Gastroesophageal sphincter (tissue), 4 donors: ENCODE data around the gene GADD45G. TPM values are rescaled to one million over a fixed set of nuclear protein-coding genes. Genes with fewer than 3 reads are reported as not detected.

Experiments used
- ATAC-seq: fragments of 150-250 bp; one replicate; pipeline ENCODE4 v1.9.1; 2016; ENCODE audit warnings: mild to moderate bottlenecking, moderate library complexity
- H3K27ac ChIP-seq, 4 donors: fragments of 200-600 bp; sonication (generic) in 3 of 4; 1 replicate in 3 of 4; 2 replicates in 1 of 4; pipeline ENCODE4 v1.5.1; 2016 to 2019
- H3K27me3 ChIP-seq: fragments of 200-600 bp; sonication (generic); one replicate; pipeline ENCODE4 v1.5.1; 2019
- H3K36me3 ChIP-seq, 2 donors: fragments of 200-600 bp; sonication (generic); one replicate each; pipeline ENCODE4 v1.5.1; 2019; ENCODE audit warnings: control low read depth in 1 of 2
- H3K4me1 ChIP-seq, 3 donors: fragments of 200-600 bp; sonication (generic); 1 replicate in 2 of 3; 2 replicates in 1 of 3; pipeline ENCODE4 v1.5.1; 2016 to 2019; ENCODE audit warnings: control low read depth in 2 of 3
- H3K4me3 ChIP-seq, 2 donors: fragments of 200-600 bp; sonication (generic); one replicate each; pipeline ENCODE4 v1.5.1; 2019; ENCODE audit warnings: mild to moderate bottlenecking in 1 of 2, moderate library complexity in 1 of 2
- H3K9me3 ChIP-seq, 3 donors: fragments of 200-600 bp; sonication (generic); one replicate each; pipeline ENCODE4 v1.5.1; 2017 to 2019; ENCODE audit warnings: control low read depth in 2 of 3
- EP300 ChIP-seq: sonication (generic); formaldehyde crosslinking; IDR thresholded peaks from one replicate; pipeline ENCODE4 v1.6.1; 2017; ENCODE audit warnings: antibody characterized with exemption, mild to moderate bottlenecking
- POLR2A ChIP-seq, 2 donors: fragments of 450-650 bp; IDR thresholded peaks; one replicate each; pipeline ENCODE4 v1.6.1; 2017; ENCODE audit warnings: antibody characterized with exemption in 2 of 2, mild to moderate bottlenecking in 2 of 2, moderate library complexity in 1 of 2
- POLR2AphosphoS5 ChIP-seq: sonication (generic); formaldehyde crosslinking; IDR thresholded peaks from one replicate; pipeline ENCODE4 v1.6.1; 2017; ENCODE audit warnings: antibody characterized with exemption
- WGBS, 2 donors: methylation state at CpG; one replicate each; pipeline ENCODE4 v1.1.5; 2018; ENCODE audit warnings: low coverage in 1 of 2; 5-methylcytosine and 5-hydroxymethylcytosine counted together
- total RNA-seq, 4 donors: library from RNA; depleted of rRNA; stranded (reverse); fragments of >200 nt; gene quantifications; one replicate each; pipeline ENCODE4 v1.1.0, GENCODE V29; 2016
- TF ChIP-seq, protein P1 (sequence below), 4 experiments: fragments of 200-600 bp in 2 of 4; fragments of 450-650 bp in 2 of 4; sonication (generic) in 1 of 4; IDR thresholded peaks; one replicate each; pipeline ENCODE4 v1.5.1; 2017 to 2019; ENCODE audit warnings: antibody characterized with exemption in 4 of 4, mild to moderate bottlenecking in 2 of 4, moderate library complexity in 2 of 4

Gene GADD45G
- total RNA-seq, 4 donors from 2014 or later, result 63.5 to 150 (median 91.8) TPM

DNA sequence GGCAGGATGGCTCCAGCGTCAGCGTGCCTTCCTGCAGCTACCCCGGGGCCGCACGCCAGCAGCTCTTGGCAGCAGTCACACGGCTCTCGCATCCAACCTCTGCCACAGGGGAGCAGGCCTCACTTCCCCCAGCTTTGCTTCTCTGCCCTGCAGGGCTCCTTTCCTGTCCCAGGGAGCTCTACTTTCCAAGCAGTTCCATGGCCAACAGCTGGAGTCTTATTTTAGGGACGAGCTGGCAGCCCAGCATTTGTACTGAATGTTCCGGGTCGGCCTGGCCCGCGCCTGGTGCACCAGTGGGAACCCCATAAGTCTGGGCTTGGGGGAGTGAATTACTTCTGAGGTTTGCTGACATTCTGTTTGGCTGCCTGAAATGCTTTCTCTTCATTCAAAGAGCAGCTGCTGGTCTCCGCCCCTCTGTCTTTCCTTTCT, 34.6 kb downstream of the GADD45G start:
- H3K4me3 ChIP-seq, result peak overlapping the region in 1 of 2 donors; percentile 33
- H3K27me3 ChIP-seq, result no peaks in the 10 kb centered on the region
- H3K9me3 ChIP-seq, result no peaks in the 10 kb centered on the region
- H3K4me1 ChIP-seq, result peaks cover 0 to 55% (median 23%) of the 10 kb centered on the region in 3 donors
- 13 to 33% methylated on average over 1 to 3 of the region's 13 CpGs for WGBS, 2 donors
- H3K27ac ChIP-seq, result peak overlapping the region; percentile 72 to 90 (median 84)
- no peaks in the 10 kb centered on the region for H3K36me3 ChIP-seq
- no peak for TF ChIP-seq POLR2A (IDR thresholded peaks at IDR 0.05)
- TF ChIP-seq, protein P1, sequence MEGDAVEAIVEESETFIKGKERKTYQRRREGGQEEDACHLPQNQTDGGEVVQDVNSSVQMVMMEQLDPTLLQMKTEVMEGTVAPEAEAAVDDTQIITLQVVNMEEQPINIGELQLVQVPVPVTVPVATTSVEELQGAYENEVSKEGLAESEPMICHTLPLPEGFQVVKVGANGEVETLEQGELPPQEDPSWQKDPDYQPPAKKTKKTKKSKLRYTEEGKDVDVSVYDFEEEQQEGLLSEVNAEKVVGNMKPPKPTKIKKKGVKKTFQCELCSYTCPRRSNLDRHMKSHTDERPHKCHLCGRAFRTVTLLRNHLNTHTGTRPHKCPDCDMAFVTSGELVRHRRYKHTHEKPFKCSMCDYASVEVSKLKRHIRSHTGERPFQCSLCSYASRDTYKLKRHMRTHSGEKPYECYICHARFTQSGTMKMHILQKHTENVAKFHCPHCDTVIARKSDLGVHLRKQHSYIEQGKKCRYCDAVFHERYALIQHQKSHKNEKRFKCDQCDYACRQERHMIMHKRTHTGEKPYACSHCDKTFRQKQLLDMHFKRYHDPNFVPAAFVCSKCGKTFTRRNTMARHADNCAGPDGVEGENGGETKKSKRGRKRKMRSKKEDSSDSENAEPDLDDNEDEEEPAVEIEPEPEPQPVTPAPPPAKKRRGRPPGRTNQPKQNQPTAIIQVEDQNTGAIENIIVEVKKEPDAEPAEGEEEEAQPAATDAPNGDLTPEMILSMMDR (IDR thresholded peaks at IDR 0.05), result peak in 3 of 4 experiments; percentile 47 to 51 (median 49)
- TF ChIP-seq POLR2AphosphoS5, result peak; percentile 91
- TF ChIP-seq EP300, result peak; percentile 57
- peak; percentile 86 for ATAC-seq

GRCh38 chr9:89639961-89640360, 35.1 kb downstream of the GADD45G start:
- peak overlapping the region; percentile 72 to 90 (median 84) for H3K27ac ChIP-seq
- ATAC-seq, result no peak
- H3K4me1 ChIP-seq, result peaks cover 0 to 49% (median 20%) of the 10 kb centered on the region in 3 donors
- WGBS, 2 donors, result 89% methylated on average over 1 of the region's 5 CpGs; no CpG with 5 or more reads in 1 of the 2 donors
- no peaks in the 10 kb centered on the region for H3K27me3 ChIP-seq
- peak overlapping the region in 1 of 2 donors; percentile 33 for H3K4me3 ChIP-seq
- no peaks in the 10 kb centered on the region for H3K36me3 ChIP-seq
- TF ChIP-seq POLR2AphosphoS5 (no peak), POLR2A (IDR thresholded peaks at IDR 0.05) (no peak), EP300 (no peak)
- TF ChIP-seq, protein P1 (IDR thresholded peaks at IDR 0.05), result no peak
- H3K9me3 ChIP-seq, result no peaks in the 10 kb centered on the region

DNA sequence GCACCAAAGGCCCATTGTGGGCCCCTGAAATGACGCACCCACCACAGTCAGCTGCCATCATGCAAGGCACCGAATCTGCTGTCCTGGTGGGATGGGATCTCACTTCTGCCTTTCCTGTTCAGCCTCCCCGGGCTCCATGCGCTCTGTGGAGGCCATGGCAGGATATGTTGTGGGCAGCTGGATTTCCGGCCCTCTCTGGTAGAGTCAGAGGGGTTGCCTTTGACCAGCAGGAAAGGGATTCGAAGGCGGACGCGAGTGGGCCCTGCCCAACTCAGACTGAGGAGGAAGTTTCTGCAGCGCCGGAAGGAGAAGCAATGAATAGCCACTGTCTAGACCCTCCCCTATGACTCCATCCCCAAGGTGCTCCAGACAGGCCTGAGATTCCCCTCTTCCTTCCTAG, 35.5 kb downstream of the GADD45G start:
- peaks cover 0 to 45% (median 18%) of the 10 kb centered on the region in 3 donors for H3K4me1 ChIP-seq
- no peaks in the 10 kb centered on the region for H3K27me3 ChIP-seq
- H3K4me3 ChIP-seq, result peak overlapping the region in 1 of 2 donors; percentile 33
- H3K27ac ChIP-seq, result peak overlapping the region; percentile 72 to 90 (median 84)
- ATAC-seq, result peak; percentile 6
- H3K9me3 ChIP-seq, result no peaks in the 10 kb centered on the region
- TF ChIP-seq, protein P1 (IDR thresholded peaks at IDR 0.05), result no peak
- no peak for TF ChIP-seq POLR2AphosphoS5
- no peak for TF ChIP-seq EP300
- no peak for TF ChIP-seq POLR2A (IDR thresholded peaks at IDR 0.05)
- no peaks in the 10 kb centered on the region for H3K36me3 ChIP-seq
- no CpG with 5 or more reads among the region's 11 CpGs for WGBS, 2 donors

DNA sequence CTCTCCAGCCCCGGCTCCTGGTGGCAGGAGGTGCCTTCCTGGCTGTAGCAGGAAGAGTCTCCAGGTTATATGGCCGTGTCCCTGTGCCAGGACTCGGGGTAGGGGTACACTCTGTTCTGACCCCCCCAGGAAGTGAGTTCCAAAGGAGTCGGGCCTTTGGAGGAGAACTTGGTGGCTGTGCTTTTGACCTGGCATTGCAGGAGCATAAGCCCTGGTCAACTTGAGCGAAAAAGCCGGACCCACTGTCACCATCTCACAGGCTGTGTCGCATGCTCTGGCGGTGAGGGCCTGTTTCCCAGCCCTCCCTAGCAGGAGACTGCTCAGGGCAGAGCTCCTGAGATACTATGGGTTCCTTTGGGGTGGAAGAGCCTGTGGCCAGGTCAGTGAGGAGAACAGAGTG, 36.0 kb downstream of the GADD45G start:
- no peak for TF ChIP-seq POLR2A (IDR thresholded peaks at IDR 0.05)
- no peak for TF ChIP-seq EP300
- TF ChIP-seq, protein P1 (IDR thresholded peaks at IDR 0.05), result no peak
- no peak for TF ChIP-seq POLR2AphosphoS5
- H3K36me3 ChIP-seq, result no peaks in the 10 kb centered on the region
- ATAC-seq, result no peak
- peak overlapping the region in 1 of 2 donors; percentile 33 for H3K4me3 ChIP-seq
- H3K9me3 ChIP-seq, result no peaks in the 10 kb centered on the region
- WGBS, 2 donors, result 100% methylated on average over 1 of the region's 8 CpGs; no CpG with 5 or more reads in 1 of the 2 donors
- peak overlapping the region in 3 of 4 donors; percentile 84 to 90 (median 85) for H3K27ac ChIP-seq
- H3K27me3 ChIP-seq, result no peaks in the 10 kb centered on the region
- peaks cover 0 to 41% (median 17%) of the 10 kb centered on the region in 3 donors for H3K4me1 ChIP-seq

DNA sequence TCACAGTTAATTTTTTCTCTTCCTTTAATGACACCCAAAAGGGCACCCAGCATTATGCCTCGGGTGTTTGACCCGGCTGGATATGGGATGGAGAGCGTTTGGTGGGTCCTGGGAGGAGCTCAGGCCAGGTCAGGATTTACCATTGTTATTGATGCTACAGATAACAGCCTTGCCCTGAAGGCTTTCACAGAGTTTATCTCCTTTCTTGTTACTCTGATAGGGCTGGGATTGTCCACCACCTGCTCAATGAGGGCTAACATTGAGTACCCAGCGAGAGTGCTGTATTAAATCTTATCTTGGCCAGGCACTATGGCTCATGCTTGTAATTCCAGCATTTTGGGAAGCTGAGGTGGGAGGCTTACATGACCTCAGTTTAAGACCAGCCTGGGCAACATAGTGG, 37.2 kb downstream of the GADD45G start:
- H3K27ac ChIP-seq, result no peak overlapping the region
- H3K36me3 ChIP-seq, result no peaks in the 10 kb centered on the region
- H3K4me1 ChIP-seq, result peaks cover 0 to 39% (median 17%) of the 10 kb centered on the region in 3 donors
- ATAC-seq, result no peak
- H3K4me3 ChIP-seq, result no peak overlapping the region
- H3K9me3 ChIP-seq, result no peaks in the 10 kb centered on the region
- 93 to 100% methylated on average over 3 to 4 of the region's 4 CpGs for WGBS, 2 donors
- TF ChIP-seq, protein P1 (IDR thresholded peaks at IDR 0.05), result no peak
- TF ChIP-seq POLR2A (IDR thresholded peaks at IDR 0.05), result no peak
- TF ChIP-seq POLR2AphosphoS5, result no peak
- TF ChIP-seq EP300, result no peak
- no peaks in the 10 kb centered on the region for H3K27me3 ChIP-seq
